ENCODE measurements around the gene ADAMTS7.
"Not testable (repeated sequence)": the region's sequence is repeated elsewhere in the genome, so short reads cannot be mapped to it uniquely, and the experiment has no call there.

Gene ADAMTS7

GRCh38 chr15:78781381-78781780 is 29.9 kb downstream of the ADAMTS7 start:
- DNase-seq: not testable (repeated sequence)

DNA sequence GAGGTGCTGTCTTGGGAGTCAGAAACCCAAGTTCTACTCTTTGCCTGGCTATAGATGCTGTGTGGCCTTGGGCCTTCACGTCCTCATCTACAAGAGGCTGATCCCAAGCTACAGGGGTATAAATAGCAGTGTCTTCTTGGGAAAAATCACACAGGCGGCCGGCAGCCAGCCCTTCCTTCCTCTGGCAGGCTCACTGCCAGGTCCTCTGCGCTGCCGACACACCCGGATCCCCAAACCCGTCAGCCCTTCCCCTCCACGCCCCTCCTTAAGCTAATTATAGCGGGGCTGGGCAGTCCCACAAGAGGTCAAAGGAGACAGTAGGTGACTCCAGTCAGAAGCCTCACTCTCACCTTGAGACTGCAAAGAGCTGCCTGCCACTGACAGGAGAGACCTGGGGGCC is 31.3 kb downstream of the ADAMTS7 start:
- DNase-seq: not testable (repeated sequence)

GRCh38 chr15:78779176-78779785 is 32.0 kb downstream of the ADAMTS7 start:
- DNase-seq: not testable (repeated sequence)

DNA sequence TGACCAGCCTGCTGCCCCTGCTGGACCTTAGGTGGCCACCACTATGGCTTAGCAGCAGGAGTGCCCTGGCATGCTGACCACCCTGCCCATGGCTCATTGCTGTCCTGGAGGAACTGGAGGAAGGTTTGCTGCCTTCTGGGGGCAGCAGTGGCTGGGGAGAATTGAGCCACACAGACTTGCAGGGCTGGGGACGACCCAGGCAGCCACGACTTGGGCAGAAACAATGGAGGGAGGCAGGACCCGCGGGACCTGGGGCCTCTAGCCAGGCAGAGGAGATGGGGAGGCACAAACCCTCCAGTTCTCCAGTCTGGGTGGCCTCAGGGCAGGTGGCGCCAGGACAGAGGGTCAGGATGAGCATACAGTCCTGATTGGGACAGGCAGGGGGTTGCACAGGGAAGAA is 32.8 kb downstream of the ADAMTS7 start:
- DNase-seq: no peak

- not testable (repeated sequence) for DNase-seq
Measured at GRCh38 chr15:78777953-78778345, 33.3 kb downstream of the ADAMTS7 start.

DNA sequence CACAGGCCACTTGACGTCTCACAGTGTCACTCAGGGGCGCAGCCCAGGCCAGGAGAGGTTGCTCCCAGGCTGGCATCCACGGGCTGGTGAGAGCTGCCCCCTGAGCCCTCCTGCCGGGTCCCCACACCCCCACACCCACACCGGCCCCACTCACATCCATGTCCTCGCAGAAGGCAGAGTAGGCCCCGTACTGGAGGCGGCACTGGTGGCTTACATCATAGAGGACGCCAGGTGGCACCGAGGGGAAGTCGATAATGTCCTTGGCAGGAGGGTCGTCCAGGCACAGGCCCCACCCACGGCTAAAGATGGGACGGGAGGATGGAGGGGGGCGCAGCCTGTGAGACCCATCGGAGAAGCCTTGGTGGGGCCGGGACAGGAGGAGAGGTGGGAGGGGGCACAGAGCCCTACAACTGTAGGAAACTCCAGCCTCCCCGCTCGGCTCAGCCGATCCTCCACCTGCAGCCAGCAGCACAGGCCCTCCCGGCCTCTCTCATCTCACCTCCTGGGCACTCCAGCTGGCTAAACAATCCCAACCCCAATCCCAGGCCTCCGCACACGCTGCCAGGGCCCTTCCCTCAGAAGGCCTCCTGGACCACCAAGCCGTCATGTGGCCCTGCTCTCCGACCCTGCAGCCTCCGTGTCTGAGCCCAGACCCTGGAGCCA is 33.8 kb downstream of the ADAMTS7 start:
- not testable (repeated sequence) for DNase-seq

DNA sequence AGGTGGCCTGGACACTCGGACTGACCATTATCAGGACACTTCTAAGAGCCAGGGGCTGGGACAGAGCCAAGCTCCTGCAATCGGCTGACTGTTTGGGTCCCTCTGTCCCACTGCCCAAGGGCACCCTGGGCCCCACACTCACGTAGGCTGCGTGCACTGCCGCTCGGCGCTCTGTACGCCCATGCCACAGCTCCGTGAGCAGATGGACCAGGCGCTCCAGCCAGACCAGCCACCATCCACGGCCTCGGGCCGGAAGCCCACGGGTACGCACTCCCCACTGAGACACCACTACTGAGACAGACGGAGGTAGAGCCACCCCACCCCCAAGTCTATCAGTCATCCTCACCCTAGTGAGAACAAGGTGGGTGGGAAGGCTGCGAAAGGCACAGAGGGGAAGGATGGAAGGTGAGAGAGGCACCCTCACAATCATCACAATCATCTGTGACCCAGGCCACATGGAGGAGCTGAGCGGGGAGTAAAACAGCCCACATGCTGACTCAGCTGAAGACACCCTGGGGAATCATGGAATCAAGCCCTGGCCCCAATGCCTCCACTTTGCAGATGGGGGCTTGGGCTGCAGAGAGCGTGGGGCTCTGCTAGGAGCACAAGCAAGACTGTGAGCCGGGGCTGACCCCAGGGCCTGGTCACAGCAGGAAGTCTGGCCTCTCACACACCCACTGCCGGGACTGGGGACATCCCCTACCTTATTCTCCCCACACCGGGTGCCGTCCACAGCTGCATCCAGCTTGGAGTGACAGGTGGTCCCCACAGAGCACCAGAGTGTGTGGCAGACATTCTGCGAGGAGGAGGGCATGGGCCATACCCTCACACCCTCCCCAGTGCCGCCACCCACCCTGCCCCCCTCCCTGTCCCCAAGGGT is 35.0 kb downstream of the ADAMTS7 start:
- not testable (repeated sequence) for DNase-seq

- DNase-seq: no peak
Measured at GRCh38 chr15:78775472-78775871, 35.8 kb downstream of the ADAMTS7 start.

DNA sequence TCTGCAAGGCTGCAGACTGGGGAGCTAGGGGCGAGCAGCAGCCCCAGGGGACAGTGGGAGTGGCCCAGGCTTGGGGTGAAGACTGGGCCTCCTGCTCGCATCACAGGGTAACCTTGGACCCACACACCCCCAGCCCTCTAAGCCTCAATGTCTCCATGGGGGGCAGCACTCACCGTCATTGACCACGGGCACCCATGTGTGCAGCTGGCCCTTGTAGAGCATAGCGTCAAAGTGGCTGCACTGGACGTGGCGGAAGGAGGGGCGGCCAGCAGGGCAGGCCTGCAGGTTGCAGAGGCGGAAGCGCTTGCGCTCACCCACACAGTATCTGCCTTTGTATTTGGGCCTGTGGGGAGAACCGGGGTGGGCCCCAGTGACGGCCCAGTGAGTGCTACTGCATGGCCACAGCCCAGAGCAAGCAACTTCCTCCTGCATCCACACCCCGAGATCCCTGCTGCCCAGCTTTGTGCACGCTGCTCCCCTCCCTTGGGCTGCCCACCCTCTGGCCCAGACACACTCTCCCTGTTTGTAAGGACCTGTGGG is 36.7 kb downstream of the ADAMTS7 start:
- not testable (repeated sequence) for DNase-seq

DNA sequence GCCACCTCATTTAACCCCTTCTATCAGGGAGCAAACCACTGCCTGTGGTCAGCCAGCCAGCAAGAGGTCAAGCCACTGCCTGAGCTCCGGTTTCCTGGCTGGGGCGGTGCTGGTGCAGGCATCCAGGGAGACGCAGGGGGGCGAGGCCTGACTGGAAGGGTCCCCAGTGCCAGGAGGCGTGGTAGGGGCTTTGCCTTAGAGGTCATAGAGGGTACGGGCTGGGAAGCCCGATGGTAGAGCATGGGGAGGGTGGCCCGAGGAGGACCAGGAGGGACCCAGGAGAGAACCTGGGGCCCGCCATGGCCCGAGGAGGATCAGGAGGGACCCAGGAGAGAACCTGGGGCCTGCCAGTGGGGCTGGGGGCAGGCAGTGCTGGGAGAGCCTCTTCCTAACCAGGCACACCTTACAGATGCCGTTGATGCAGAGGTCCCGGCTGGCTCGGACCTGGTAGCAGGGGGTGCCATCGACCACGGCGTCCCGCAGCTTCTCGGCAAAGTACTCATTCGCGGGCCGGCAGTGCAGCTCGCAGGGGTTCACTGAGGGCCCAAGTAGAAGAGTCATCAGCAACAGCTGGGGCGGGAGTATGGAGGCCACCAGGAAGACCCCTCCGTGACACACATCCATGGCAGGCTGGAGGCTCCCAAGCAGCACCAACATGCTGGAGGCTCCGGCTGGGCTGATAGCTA is 37.4 kb downstream of the ADAMTS7 start:
- not testable (repeated sequence) for DNase-seq

DNA sequence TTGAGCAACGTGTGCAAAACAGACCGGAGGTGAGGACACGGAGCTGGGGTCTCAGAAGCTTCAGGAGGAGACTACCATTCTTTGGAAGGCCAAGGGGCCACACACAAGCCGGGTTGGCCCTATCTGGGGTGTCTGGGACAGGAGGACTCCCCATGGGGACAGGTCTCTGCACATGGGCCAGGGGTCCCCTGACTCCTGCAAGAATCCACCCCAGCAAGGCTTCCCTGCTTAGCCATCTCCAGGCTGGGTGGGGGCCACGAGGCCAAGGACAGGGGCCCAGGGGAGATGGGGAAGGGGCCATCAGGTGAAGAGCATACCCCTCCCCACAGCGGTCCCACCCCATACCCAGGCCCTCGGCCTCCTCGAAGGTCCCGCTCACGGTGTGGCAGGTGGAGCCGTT is 38.5 kb downstream of the ADAMTS7 start:
- no peak for DNase-seq

DNA sequence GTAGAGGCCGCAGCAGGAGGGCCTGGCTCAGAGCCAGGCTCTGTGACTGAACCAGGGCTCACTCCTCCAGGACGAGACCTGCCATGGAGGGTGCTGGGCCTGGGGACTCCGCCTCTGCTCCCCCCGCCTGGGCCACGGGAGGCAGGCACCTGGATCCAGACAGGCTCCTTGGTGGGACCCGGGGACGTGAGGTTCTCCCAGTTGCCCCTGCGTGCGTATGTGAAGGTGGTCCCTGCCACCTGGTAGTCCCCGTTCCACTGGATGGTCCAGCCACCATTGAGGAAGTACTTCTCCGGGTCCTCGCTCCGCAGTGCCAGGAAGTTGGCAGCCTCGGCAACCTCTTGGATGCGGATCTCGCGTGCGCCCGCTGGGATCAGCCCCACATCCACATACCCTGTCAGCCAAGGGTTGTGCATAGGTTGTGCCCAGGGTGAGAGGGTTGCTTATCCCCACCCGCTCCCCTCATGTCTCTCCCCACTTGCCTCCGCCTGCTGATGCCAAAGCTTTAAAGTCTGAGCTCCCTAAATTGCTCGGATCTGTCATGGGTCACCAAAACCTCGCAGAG is 39.7 kb downstream of the ADAMTS7 start:
- DNase-seq: not testable (repeated sequence)

DNA sequence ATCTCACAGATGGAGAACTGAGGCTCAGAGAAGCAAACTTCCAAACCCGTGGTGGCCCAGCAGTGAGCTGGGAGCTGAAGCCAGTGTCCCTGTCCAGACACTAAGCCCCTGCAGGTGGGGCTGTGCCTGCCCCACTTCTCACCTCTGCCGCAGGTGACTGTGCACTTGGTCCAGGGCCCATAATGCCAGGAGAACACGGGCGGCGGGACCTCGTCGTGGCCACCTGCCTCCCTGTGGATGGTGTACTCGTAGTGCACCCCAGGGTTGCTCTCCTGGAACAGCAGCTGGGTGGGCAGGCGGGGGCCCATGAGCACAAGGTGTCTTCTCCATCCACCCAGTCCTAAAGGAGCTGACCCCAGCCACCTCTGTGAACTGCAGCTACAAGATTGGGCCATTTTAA is 40.2 kb downstream of the ADAMTS7 start:
- DNase-seq: not testable (repeated sequence)

GRCh38 chr15:78769473-78770225 is 41.6 kb downstream of the ADAMTS7 start:
- not testable (repeated sequence) for DNase-seq

DNA sequence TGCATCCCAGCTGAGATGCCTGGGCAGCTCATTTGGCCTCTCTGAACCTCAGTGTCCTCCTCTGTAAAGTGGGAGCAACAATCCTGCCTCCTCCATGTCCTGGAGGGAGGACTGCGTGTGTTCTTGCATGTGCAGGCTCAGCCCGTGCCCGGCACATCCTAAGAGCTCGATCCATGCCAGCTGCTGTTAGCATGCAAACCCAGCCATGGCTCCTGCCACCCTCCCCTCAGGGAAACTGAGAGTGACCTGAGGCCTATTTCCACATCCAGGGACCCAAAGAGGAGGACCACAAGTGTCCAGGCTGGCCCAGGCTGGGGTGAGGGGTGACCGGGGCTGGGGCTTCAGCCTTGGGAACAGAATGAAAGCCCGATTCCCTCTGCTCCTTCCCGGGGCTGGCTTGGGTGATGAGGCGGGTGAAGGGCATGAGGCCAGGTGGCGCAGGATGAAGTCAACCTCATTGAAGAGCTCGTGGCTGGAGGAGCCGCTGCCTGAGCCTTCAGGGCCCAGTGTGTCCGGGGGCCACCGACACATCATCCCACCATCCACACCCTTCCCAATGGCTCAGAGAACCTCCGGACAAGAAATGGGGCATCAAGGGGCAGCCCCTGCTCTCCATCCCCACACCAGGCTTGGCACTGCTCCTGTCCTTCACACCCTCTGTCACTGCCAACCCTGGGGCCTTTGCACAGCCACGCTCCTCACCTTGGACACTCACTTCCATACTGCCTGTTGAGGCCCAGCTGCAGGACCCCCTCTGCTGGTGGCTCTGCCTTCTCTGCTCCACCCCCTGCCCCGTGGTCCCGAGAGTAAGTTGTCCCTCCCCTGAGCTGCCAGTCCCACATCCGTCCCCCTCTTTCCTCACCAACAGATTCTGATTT is 42.5 kb downstream of the ADAMTS7 start:
- no peak for DNase-seq

DNA sequence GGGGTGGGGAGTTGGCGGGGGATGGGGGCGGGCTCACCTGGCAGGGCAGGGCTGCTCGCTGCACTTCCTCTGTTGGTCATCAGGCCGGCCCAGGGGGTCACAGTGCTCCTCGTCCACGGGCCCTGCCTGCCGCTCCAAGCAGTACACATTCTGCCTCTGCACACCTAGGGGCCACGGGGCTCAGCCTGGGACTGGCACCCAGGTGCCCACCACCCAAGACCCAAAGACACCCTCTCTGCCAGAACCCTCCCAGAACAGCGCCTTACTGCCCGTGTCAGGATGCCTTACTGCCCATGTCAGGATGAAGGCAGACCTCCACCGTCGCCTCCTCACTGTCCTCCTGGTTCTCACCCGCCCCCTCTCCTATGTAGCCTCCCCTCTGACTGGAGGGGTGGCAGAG is 43.2 kb downstream of the ADAMTS7 start:
- DNase-seq: no peak

GRCh38 chr15:78767331-78767951 is 43.8 kb downstream of the ADAMTS7 start:
- no peak for DNase-seq

- DNase-seq: not testable (repeated sequence)
Measured at GRCh38 chr15:78766641-78767071, 44.6 kb downstream of the ADAMTS7 start.

DNA sequence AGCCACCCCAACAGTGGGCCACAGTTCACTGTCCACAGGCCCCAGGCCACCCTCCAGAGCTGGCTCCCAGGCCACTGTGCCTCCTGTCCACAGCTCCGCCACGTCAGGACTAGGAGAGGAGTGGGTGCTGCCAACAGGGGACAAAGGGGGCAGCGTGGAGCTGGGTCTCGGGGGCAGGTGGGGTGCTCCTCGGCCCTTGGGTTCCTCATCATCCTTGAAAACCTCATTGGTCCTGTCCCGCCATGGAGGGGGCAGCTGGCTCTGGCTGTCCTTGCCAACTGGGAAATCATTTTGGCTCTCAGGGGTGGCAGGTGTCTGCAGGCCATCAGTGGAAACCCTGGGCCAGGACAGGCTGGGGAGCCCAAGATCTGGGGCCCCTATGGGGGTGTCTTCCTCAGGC is 45.2 kb downstream of the ADAMTS7 start:
- no peak for DNase-seq

All from stimulated activated CD4-positive, alpha-beta T cell treated with anti-CD3 and anti-CD28 coated beads, Interleukin-1b, Interleukin-23, amount 100 ng/mL, for 48 hours (primary cell).